Measurements from ENCODE around the gene MPP4. TPM values are rescaled to one million over a fixed set of nuclear protein-coding genes. Genes with fewer than 3 reads are reported as not detected.

Gene MPP4
- total and polyA plus RNA-seq, 2 of the 13 experiments (the other 11 are each of a cell fraction or from before 2014, with no cell fraction given), result not detected

DNA sequence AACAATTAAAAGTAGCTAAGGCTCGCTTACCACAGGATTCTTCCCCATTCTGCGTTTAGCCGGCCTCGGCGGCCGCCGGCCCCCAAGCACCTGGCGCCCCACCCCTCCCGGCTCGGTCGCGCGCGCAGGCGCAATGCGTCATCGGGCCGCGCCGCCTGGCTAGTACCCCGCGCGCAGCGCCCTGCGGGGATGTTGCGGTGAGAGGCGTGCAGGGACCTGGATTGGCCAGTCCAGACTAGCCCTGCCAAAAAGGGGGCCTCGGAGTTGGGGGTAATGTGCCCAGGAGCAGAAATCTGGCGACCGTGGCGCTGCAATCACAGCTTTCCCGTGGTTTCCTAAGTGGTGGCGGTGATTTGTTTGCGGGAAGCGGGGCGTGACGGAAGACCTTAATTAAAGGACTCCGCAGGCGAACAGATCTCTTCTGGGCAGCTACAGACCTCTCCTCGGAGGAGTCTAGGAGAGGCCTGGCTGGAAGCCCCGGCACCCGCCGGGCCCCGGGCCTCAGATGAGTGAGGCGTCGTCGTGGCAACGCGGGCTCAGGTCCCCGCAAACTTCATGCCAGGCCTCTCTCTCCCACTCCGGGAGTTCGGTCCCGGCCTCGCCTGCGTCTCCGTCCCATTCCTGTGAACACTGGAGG, 55.7 kb downstream of the MPP4 start (continued):
- TF ChIP-seq NR3C1 (CRISPR knock-in tag; IDR thresholded peaks at IDR 0.05), result no peak
- no peak for TF ChIP-seq ZNF619 (CRISPR knock-in tag; IDR thresholded peaks at IDR 0.05)
- TF ChIP-seq MXD1 (CRISPR knock-in tag; IDR thresholded peaks at IDR 0.05), result peak; percentile 94
- TF ChIP-seq ZMYM3 (CRISPR knock-in tag; IDR thresholded peaks at IDR 0.05), result no peak
- TF ChIP-seq NFKBIZ (CRISPR knock-in tag; IDR thresholded peaks at IDR 0.05), result peak; percentile 46
- TF ChIP-seq ZNF33B (CRISPR knock-in tag; IDR thresholded peaks at IDR 0.05), result no peak; the same call in 1 of the 2 replicates
- TF ChIP-seq ZNF558 (CRISPR knock-in tag; IDR thresholded peaks at IDR 0.05; ENCODE audit: borderline replicate concordance), result no peak
- no peak for TF ChIP-seq KDM6A (CRISPR knock-in tag; IDR thresholded peaks at IDR 0.05; ENCODE audit: low read depth)
- TF ChIP-seq ATF2 (CRISPR knock-in tag; IDR thresholded peaks at IDR 0.05), result no peak; the same call in 1 of the 2 replicates
- TF ChIP-seq MAFK (conservative IDR thresholded peaks at IDR 0.05 in 1 of 2, IDR thresholded peaks at IDR 0.05 in 1 of 2; ENCODE audit: low read length in 2 of 2), result no peak
- no peak for TF ChIP-seq TEAD3 (CRISPR knock-in tag; optimal IDR thresholded peaks at IDR 0.05; ENCODE audit: borderline replicate concordance)
- peak; percentile 91; the same call in 1 of the 2 replicates for TF ChIP-seq ZNF354B (CRISPR knock-in tag; IDR thresholded peaks at IDR 0.05)
- TF ChIP-seq FOXM1 (CRISPR knock-in tag; IDR thresholded peaks at IDR 0.05), result no peak
- TF ChIP-seq MIER3 (CRISPR knock-in tag; IDR thresholded peaks at IDR 0.05; ENCODE audit: borderline replicate concordance), result 0 out of 2 replicates have a peak, but pooled peaks have one; percentile 19
- peak; percentile 80 for TF ChIP-seq ZNF605 (CRISPR knock-in tag; IDR thresholded peaks at IDR 0.05)
- no peak; the same call in 1 of the 2 replicates for TF ChIP-seq BRF2 (CRISPR knock-in tag; IDR thresholded peaks at IDR 0.05)
- TF ChIP-seq IRF1 (CRISPR knock-in tag; IDR thresholded peaks at IDR 0.05; ENCODE audit: low read depth), result no peak; the same call in 1 of the 2 replicates
- no peak for TF ChIP-seq HNRNPH1 (optimal IDR thresholded peaks at IDR 0.05; ENCODE audit: low read depth, low read length)
- TF ChIP-seq, protein P1, sequence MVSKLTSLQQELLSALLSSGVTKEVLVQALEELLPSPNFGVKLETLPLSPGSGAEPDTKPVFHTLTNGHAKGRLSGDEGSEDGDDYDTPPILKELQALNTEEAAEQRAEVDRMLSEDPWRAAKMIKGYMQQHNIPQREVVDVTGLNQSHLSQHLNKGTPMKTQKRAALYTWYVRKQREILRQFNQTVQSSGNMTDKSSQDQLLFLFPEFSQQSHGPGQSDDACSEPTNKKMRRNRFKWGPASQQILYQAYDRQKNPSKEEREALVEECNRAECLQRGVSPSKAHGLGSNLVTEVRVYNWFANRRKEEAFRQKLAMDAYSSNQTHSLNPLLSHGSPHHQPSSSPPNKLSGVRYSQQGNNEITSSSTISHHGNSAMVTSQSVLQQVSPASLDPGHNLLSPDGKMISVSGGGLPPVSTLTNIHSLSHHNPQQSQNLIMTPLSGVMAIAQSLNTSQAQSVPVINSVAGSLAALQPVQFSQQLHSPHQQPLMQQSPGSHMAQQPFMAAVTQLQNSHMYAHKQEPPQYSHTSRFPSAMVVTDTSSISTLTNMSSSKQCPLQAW (CRISPR knock-in tag; IDR thresholded peaks at IDR 0.05), result peak; percentile 77
- TF ChIP-seq HCFC1 (IDR thresholded peaks at IDR 0.05; ENCODE audit: low read depth, low read length), result peak; percentile 55
- TF ChIP-seq ZNF740 (CRISPR knock-in tag; IDR thresholded peaks at IDR 0.05), result no peak; the same call in 1 of the 2 replicates
- TF ChIP-seq HOMEZ (CRISPR knock-in tag; IDR thresholded peaks at IDR 0.05; ENCODE audit: low read depth), result no peak
- TF ChIP-seq TEF (CRISPR knock-in tag; IDR thresholded peaks at IDR 0.05), result no peak
